Natural killer cell (primary cell): ENCODE measurements around the gene HIC1. TPM values are rescaled to one million over a fixed set of nuclear protein-coding genes. Genes with fewer than 3 reads are reported as not detected.

Experiments used
- ATAC-seq, 3 donors: fragments of 150-1000 bp in 2 of 3; fragments of 200-7000 bp in 1 of 3; cut with Tn5 transposase; 1 replicate in 1 of 3; 2 replicates in 2 of 3; pipeline ENCODE4 v1.10.0; 2021; ENCODE audit warnings: mild to moderate bottlenecking in 2 of 3, moderate library complexity in 2 of 3
- DNase-seq, 2 donors: peaks; one replicate each; pipeline versions ENCODE4 v3.0.0 to v3.0.0-alpha.2; 2013 to 2021; ENCODE audit warnings: mixed read lengths in 1 of 2
- H3K27ac ChIP-seq: one replicate; pipeline ENCODE4 v1.5.1; 2013; ENCODE audit warnings: mild to moderate bottlenecking, low read length
- H3K27me3 ChIP-seq: one replicate; pipeline ENCODE4 v1.6.1; 2013; ENCODE audit warnings: low read length; ENCODE audit not compliant: control insufficient read depth, insufficient read depth
- H3K36me3 ChIP-seq: one replicate; pipeline ENCODE4 v1.6.1; 2013; ENCODE audit warnings: low read length; ENCODE audit not compliant: control insufficient read depth, insufficient read depth
- H3K4me1 ChIP-seq: one replicate; pipeline ENCODE4 v1.6.1; 2013; ENCODE audit warnings: low read length; ENCODE audit not compliant: control insufficient read depth, insufficient read depth
- H3K4me3 ChIP-seq: one replicate; pipeline ENCODE4 v1.5.1; 2013; ENCODE audit warnings: low read length
- H3K9me3 ChIP-seq: one replicate; pipeline ENCODE4 v1.6.1; 2013; ENCODE audit warnings: low read length; ENCODE audit not compliant: control insufficient read depth, insufficient read depth
- H3K27ac Mint-ChIP-seq, 2 donors: one replicate each; pipeline ENCODE4 v1.8.0; 2022; ENCODE audit warnings: mild to moderate bottlenecking in 2 of 2, mixed read lengths in 2 of 2, moderate library complexity in 1 of 2
- H3K27me3 Mint-ChIP-seq, 2 donors: one replicate each; pipeline ENCODE4 v1.8.0; 2022; ENCODE audit warnings: low read depth in 2 of 2, mixed read lengths in 2 of 2
- H3K36me3 Mint-ChIP-seq: one replicate; pipeline ENCODE4 v1.8.0; 2022; ENCODE audit warnings: mixed read lengths
- H3K4me1 Mint-ChIP-seq, 2 donors: one replicate each; pipeline ENCODE4 v1.8.0; 2022; ENCODE audit warnings: mixed read lengths in 2 of 2
- H3K4me3 Mint-ChIP-seq: one replicate; pipeline ENCODE4 v1.8.0; 2022; ENCODE audit warnings: mild to moderate bottlenecking, moderate library complexity, mixed read lengths
- H3K9me3 Mint-ChIP-seq, 2 donors: one replicate each; pipeline ENCODE4 v1.8.0; 2022; ENCODE audit warnings: mixed read lengths in 2 of 2
- WGBS: methylation state at CpG from one replicate; pipeline ENCODE4 v1.1.7; 2013; ENCODE audit warnings: missing lambda C conversion rate; ENCODE audit not compliant: insufficient coverage; 5-methylcytosine and 5-hydroxymethylcytosine counted together
- intact Hi-C: fragments of 100-400 bp; cut with micrococcal nuclease; formaldehyde crosslinking; loops from one replicate; pipeline ENCODE4 v1.14.2; 2022
- total RNA-seq, 4 donors: library from RNA; stranded (reverse); fragments of 120-200 nt in 1 of 4; gene quantifications; one replicate each; pipeline versions ENCODE4 v1.2.3 to v1.2.4, GENCODE V29; 2013 to 2022
- TF ChIP-seq, protein P1 (sequence below): fragments of 200-600 bp; IDR thresholded peaks from one replicate; pipeline ENCODE4 v1.8.0; 2022; ENCODE audit warnings: antibody characterized with exemption

The HIC1 gene
- total RNA-seq, 3 donors from 2014 or later (not counting 1 experiment from before 2014, with no cell fraction given): 19.2 to 26.4 (median 20.7) TPM

DNA sequence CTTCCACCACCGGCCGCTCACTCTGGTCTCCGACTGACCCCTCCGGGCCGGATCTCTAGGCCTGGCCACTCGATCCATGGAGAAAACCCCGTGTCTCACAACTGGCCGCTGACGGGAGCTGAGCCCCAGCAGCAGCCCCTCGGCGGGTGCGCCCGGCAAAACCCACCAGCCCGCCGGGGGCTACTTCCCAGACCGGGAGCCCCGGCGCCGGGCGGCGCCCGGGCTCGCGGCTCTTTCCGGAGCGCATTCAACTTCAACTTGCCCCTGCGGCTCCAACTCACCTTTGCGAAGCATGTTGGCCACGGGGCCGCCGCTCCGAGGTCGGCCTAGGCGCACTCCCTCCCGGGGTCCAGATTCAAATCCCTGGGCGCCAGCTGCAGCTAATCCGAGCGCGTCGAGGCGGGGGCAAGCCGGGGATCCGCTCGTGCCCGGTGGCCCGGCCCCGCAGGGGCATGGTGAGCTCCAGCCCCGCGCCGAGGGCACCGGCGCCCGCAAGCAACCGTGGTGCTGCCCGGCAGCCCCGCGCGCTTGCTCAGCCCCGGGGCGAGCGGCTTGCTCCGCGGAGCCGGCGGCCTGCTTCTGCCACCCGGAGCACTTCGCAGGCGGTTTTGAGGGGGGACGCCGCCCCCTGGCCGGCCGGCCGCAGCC, 30.2 kb upstream of the HIC1 start:
- no peaks in the 10 kb centered on the region for H3K9me3 ChIP-seq
- no peak for DNase-seq
- WGBS: 1% methylated on average over 73 of the region's 73 CpGs

GRCh38 chr17:2025220-2025621, 29.7 kb upstream of the HIC1 start, which contains the start of gene RTN4RL1:
RTN4RL1 (minus strand) TSS chr17:2025334; CDS start chr17:2024865, 469 bp downstream.
- peak in 2 of 3 donors; percentile 30 to 39 for ATAC-seq
- TF ChIP-seq, protein P1, sequence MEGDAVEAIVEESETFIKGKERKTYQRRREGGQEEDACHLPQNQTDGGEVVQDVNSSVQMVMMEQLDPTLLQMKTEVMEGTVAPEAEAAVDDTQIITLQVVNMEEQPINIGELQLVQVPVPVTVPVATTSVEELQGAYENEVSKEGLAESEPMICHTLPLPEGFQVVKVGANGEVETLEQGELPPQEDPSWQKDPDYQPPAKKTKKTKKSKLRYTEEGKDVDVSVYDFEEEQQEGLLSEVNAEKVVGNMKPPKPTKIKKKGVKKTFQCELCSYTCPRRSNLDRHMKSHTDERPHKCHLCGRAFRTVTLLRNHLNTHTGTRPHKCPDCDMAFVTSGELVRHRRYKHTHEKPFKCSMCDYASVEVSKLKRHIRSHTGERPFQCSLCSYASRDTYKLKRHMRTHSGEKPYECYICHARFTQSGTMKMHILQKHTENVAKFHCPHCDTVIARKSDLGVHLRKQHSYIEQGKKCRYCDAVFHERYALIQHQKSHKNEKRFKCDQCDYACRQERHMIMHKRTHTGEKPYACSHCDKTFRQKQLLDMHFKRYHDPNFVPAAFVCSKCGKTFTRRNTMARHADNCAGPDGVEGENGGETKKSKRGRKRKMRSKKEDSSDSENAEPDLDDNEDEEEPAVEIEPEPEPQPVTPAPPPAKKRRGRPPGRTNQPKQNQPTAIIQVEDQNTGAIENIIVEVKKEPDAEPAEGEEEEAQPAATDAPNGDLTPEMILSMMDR: no peak
- intact Hi-C loops: loop anchor here (10.0 kb wide), 1 partner anchor 120 kb away; no protein-coding TSS in a partner anchor
- peak within 1 kb of the TSS; percentile 86 for H3K4me3 Mint-ChIP-seq
- no peaks in the 10 kb centered on the region for H3K9me3 ChIP-seq
- H3K4me1 ChIP-seq: peaks cover 33% of the 10 kb centered on the region
- peaks cover 11 to 24% of the 10 kb centered on the region in 2 donors for H3K4me1 Mint-ChIP-seq
- peaks cover 36 to 41% of the 10 kb centered on the region in 2 donors for H3K27me3 Mint-ChIP-seq
- DNase-seq: peak in 1 of 2 donors; percentile 88
- H3K27ac ChIP-seq: no peak within 1 kb of the TSS
- peak within 1 kb of the TSS; percentile 12 for H3K4me3 ChIP-seq
- H3K36me3 Mint-ChIP-seq: no peaks in the 10 kb centered on the region
- H3K27me3 ChIP-seq: peaks cover 20% of the 10 kb centered on the region
- no peaks in the 10 kb centered on the region for H3K36me3 ChIP-seq
- peak within 1 kb of the TSS in 1 of 2 donors; percentile 22 for H3K27ac Mint-ChIP-seq
- WGBS: under 1% methylated on average over 47 of the region's 47 CpGs
- H3K9me3 Mint-ChIP-seq: no peaks in the 10 kb centered on the region

More for the DNA sequence above, 30.2 kb upstream of the HIC1 start:
- H3K27me3 Mint-ChIP-seq: peaks cover 36 to 46% of the 10 kb centered on the region in 2 donors
- Histone ChIP-seq H3K4me3 (peak overlapping the region; percentile 12), H3K27ac (no peak overlapping the region), H3K4me1 (peaks cover 30% of the 10 kb centered on the region), H3K36me3 (no peaks in the 10 kb centered on the region), H3K27me3 (peaks cover 20% of the 10 kb centered on the region)
- intact Hi-C loops: loop anchor here (10.0 kb wide), 1 partner anchor 120 kb away; no protein-coding TSS in a partner anchor
- H3K9me3 Mint-ChIP-seq: no peaks in the 10 kb centered on the region
- no peak overlapping the region for H3K27ac Mint-ChIP-seq
- H3K4me1 Mint-ChIP-seq: peaks cover 8 to 19% of the 10 kb centered on the region in 2 donors
- no peak for ATAC-seq
- H3K36me3 Mint-ChIP-seq: no peaks in the 10 kb centered on the region
- TF ChIP-seq, protein P1: no peak
- peak overlapping the region; percentile 53 for H3K4me3 Mint-ChIP-seq

DNA sequence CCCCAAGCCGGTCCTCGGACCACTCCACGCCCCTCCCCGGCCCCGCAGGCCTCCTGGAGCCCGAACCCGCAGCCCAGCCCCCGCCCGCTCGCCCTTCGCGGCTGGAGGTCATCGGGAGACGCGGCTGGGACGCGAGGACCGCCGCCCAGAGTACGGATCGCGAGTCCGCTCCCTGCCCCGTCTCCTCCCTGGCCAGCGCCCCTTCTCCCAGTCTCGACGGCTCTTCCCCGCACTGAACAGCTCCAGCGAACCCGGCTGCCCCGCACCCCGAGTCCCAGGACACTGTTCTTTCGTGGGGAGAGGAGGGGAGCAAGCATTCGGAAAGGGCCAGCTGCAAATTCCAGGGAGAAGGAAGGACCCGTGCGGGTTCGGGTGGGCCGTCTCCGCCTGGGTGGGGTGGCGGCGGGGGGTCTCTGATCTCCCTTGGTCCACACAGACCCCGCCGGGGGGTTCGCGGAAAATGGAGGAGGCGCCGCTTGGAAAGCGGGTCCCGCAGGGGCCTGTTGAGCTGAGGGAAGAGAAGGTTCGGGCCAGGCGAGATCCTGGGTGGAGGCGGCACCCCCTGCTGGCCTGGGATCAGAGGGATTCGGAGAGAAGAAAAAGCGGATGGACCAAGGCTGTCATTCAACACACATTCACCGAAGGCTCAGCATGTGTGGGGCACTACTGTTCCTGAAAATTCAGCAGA, 29.1 kb upstream of the HIC1 start:
- H3K9me3 Mint-ChIP-seq: no peaks in the 10 kb centered on the region
- intact Hi-C loops: loop anchor here (10.0 kb wide), 1 partner anchor 121 kb away; no protein-coding TSS in a partner anchor
- TF ChIP-seq, protein P1: no peak
- H3K36me3 ChIP-seq: no peaks in the 10 kb centered on the region
- no peaks in the 10 kb centered on the region for H3K9me3 ChIP-seq
- H3K27me3 Mint-ChIP-seq: peaks cover 36 to 39% of the 10 kb centered on the region in 2 donors
- peaks cover 20% of the 10 kb centered on the region for H3K27me3 ChIP-seq
- H3K4me3 Mint-ChIP-seq: peak overlapping the region; percentile 80
- H3K4me1 ChIP-seq: peaks cover 38% of the 10 kb centered on the region
- no peak overlapping the region for H3K27ac ChIP-seq
- WGBS: 4% methylated on average over 55 of the region's 55 CpGs
- H3K36me3 Mint-ChIP-seq: no peaks in the 10 kb centered on the region
- no peak for ATAC-seq
- no peak overlapping the region for H3K4me3 ChIP-seq
- H3K4me1 Mint-ChIP-seq: peaks cover 16 to 30% of the 10 kb centered on the region in 2 donors
- H3K27ac Mint-ChIP-seq: peak overlapping the region in 1 of 2 donors; percentile 22
- peak in 1 of 2 donors; percentile 53 for DNase-seq
